Measurements from ENCODE around the gene SORBS1. TPM values are rescaled to one million over a fixed set of nuclear protein-coding genes. Genes with fewer than 3 reads are reported as not detected.

Gene SORBS1
- total and polyA plus RNA-seq, 2 experiments from 2014 or later = 0.65 to 1.2 TPM

DNA sequence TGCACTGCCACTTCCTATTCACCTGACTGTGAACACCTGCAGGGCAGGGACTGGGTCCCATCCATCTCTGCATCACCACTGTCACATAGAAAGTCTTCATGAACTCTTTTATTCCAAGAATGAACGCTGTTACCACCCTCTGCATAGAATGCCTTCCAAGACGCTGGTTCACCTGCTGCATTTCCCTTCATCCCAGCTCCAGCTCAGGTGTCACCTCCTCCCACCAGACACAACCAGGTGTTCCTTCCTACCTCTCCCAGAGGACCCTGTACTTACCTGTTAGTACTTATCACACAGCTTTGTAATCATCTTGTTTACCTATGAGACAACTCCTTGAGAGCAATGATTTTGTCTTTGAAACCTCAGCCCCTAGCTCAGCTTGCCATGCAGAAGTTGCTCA, 31.1 kb downstream of the SORBS1 start:
- 88 to 96% methylated on average over 2 of the region's 2 CpGs for WGBS, 2 experiments (ENCODE audit: low coverage in 1 of 2, low lambda C conversion rate in 2 of 2, missing lambda C conversion rate in 2 of 2)
- Histone ChIP-seq H4K20me1 (ENCODE audit: insufficient read depth) (no peaks in the 10 kb centered on the region), H3F3A (ENCODE audit: insufficient read depth) (peaks cover 10% of the 10 kb centered on the region; the same call in 1 of the 2 replicates), H3K4me1 (ENCODE audit: insufficient read depth) (peaks cover 4% of the 10 kb centered on the region; the same call in 1 of the 2 replicates), H2AFZ (no peak overlapping the region), H3K36me3 (ENCODE audit: low read depth) (no peaks in the 10 kb centered on the region), H3K4me3 (no peak overlapping the region), H3K9me2 (ENCODE audit: insufficient read depth) (no peaks in the 10 kb centered on the region), H3K27me3 (replicated peaks; ENCODE audit: insufficient read depth) (no peaks in the 10 kb centered on the region), H3K9ac (no peak overlapping the region), H3K79me2 (ENCODE audit: insufficient read depth) (no peaks in the 10 kb centered on the region), H3K4me2 (ENCODE audit: unreplicated experiment) (no peak overlapping the region), H3K27ac (no peak overlapping the region), H3K9me3 (ENCODE audit: low read depth) (no peaks in the 10 kb centered on the region)
- in situ Hi-C loops (cut with MboI) = no loop called here
- DNase-seq = no peak
- TF ChIP-seq EZH2 (IDR thresholded peaks at IDR 0.05; ENCODE audit: insufficient read depth, poor library complexity, severe bottlenecking) (no peak), EZH2phosphoT487 (IDR thresholded peaks at IDR 0.05; ENCODE audit: insufficient read depth, low read depth) (no peak)

DNA sequence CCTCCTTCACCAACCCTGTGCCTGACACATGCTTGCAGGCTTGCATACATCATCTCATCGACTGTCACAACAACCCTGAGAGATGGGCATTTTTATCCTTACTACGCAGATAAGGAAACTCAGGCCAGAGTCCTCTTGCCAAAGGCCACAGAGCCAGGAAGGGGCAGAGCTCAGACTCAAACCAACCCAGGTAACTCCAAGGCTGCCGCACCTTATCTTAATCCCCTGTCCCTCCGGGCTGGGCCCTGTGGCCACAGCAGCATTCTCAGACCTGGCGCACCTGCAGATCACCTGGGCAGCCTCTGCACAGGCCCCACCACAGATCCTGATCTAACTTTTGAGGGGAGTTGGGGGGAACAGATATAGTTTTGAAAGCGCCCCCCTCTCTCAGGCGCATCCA, 35.1 kb downstream of the SORBS1 start:
- TF ChIP-seq EZH2phosphoT487 (IDR thresholded peaks at IDR 0.05; ENCODE audit: insufficient read depth, low read depth) (no peak), EZH2 (IDR thresholded peaks at IDR 0.05; ENCODE audit: insufficient read depth, poor library complexity, severe bottlenecking) (no peak)
- WGBS, 2 experiments (ENCODE audit: low coverage in 1 of 2, low lambda C conversion rate in 2 of 2, missing lambda C conversion rate in 2 of 2) = 90 to 92% methylated on average over 7 of the region's 7 CpGs
- in situ Hi-C loops (cut with MboI) = no loop called here
- H2AFZ ChIP-seq = no peak overlapping the region
- H3K4me1 ChIP-seq (ENCODE audit: insufficient read depth) = peaks cover 4% of the 10 kb centered on the region; the same call in 1 of the 2 replicates
- no peaks in the 10 kb centered on the region for H3K36me3 ChIP-seq (ENCODE audit: low read depth)
- DNase-seq = no peak
- H3K4me3 ChIP-seq = no peak overlapping the region
- no peak overlapping the region for H3K27ac ChIP-seq
- H3K9me3 ChIP-seq (ENCODE audit: low read depth) = no peaks in the 10 kb centered on the region
- no peaks in the 10 kb centered on the region for H3K79me2 ChIP-seq (ENCODE audit: insufficient read depth)
- H4K20me1 ChIP-seq (ENCODE audit: insufficient read depth) = no peaks in the 10 kb centered on the region
- H3F3A ChIP-seq (ENCODE audit: insufficient read depth) = peaks cover 10% of the 10 kb centered on the region; the same call in 1 of the 2 replicates
- no peaks in the 10 kb centered on the region for H3K27me3 ChIP-seq (replicated peaks; ENCODE audit: insufficient read depth)
- H3K9me2 ChIP-seq (ENCODE audit: insufficient read depth) = no peaks in the 10 kb centered on the region
- no peak overlapping the region for H3K9ac ChIP-seq
- H3K4me2 ChIP-seq (ENCODE audit: unreplicated experiment) = no peak overlapping the region

DNA sequence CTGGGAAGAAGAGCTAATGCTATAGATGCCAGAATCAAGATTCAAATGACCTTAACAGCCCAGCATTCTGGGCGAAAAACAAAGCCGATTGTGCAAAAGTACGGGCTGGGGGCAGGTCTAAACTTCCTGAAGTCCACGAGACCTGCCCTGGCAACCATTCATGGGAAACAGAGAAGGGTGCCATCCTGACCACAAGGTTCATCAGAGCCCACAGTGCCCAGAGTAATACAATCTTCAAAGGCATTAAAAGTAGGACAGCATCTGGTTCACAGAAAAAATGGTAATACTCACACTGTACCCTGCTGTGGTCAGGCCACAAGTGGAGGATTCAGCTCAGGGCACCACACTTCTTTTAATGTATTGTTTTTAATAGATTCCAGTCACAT, 36.1 kb downstream of the SORBS1 start:
- H3K9me2 ChIP-seq (ENCODE audit: insufficient read depth) = no peaks in the 10 kb centered on the region
- no peaks in the 10 kb centered on the region for H4K20me1 ChIP-seq (ENCODE audit: insufficient read depth)
- no peak overlapping the region for H2AFZ ChIP-seq
- H3K4me1 ChIP-seq (ENCODE audit: insufficient read depth) = peaks cover 4% of the 10 kb centered on the region; the same call in 1 of the 2 replicates
- TF ChIP-seq EZH2 (IDR thresholded peaks at IDR 0.05; ENCODE audit: insufficient read depth, poor library complexity, severe bottlenecking) = no peak
- WGBS, 2 experiments (ENCODE audit: low coverage in 1 of 2, low lambda C conversion rate in 2 of 2, missing lambda C conversion rate in 2 of 2) = 92 to 94% methylated on average over 4 of the region's 4 CpGs
- no peaks in the 10 kb centered on the region for H3K9me3 ChIP-seq (ENCODE audit: low read depth)
- H3K4me3 ChIP-seq = no peak overlapping the region
- no peaks in the 10 kb centered on the region for H3K79me2 ChIP-seq (ENCODE audit: insufficient read depth)
- H3K27me3 ChIP-seq (replicated peaks; ENCODE audit: insufficient read depth) = no peaks in the 10 kb centered on the region
- no peak overlapping the region for H3K27ac ChIP-seq
- no peak overlapping the region for H3K9ac ChIP-seq
- H3K4me2 ChIP-seq (ENCODE audit: unreplicated experiment) = no peak overlapping the region
- in situ Hi-C loops (cut with MboI) = no loop called here
- peaks cover 10% of the 10 kb centered on the region; the same call in 1 of the 2 replicates for H3F3A ChIP-seq (ENCODE audit: insufficient read depth)
- no peak for DNase-seq
- no peaks in the 10 kb centered on the region for H3K36me3 ChIP-seq (ENCODE audit: low read depth)

DNA sequence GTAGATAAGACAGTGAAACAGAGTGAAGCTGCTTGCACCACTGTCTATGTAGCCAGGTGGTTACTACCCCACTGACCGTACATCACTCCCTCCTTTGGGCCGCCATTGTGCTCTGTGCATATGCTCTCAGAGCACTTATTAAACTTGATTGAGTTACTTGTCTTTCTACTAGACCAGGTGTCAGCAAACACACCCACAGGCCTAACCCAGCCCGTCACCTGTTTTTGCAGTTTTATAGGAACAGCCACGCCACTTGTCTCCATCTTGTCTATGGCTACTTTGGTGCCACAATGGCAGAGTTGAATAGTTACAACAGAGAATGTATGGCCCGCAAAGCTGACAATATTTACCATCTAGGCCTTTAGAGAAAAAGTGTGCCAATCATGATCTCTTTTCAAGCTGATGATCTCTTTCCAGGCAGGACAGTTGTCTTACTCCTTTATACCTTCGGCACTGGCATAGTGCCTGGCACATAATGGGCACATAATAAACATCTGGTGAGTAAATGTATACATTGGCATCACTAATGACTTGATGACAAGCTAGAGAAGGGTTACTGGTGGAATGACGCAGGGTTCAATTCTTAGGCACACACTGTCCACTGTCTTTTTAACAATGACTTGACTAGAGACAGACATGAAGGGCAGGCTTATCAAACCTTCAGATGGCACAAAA, 36.7 kb downstream of the SORBS1 start:
- Histone ChIP-seq H3K9me2 (ENCODE audit: insufficient read depth) (no peaks in the 10 kb centered on the region), H3K27ac (no peak overlapping the region), H3K9me3 (ENCODE audit: low read depth) (no peaks in the 10 kb centered on the region), H3F3A (ENCODE audit: insufficient read depth) (peaks cover 8% of the 10 kb centered on the region; the same call in 1 of the 2 replicates), H2AFZ (no peak overlapping the region), H3K4me1 (ENCODE audit: insufficient read depth) (peaks cover 4% of the 10 kb centered on the region; the same call in 1 of the 2 replicates), H3K4me3 (no peak overlapping the region), H3K27me3 (replicated peaks; ENCODE audit: insufficient read depth) (no peaks in the 10 kb centered on the region), H3K36me3 (ENCODE audit: low read depth) (no peaks in the 10 kb centered on the region), H3K79me2 (ENCODE audit: insufficient read depth) (no peaks in the 10 kb centered on the region), H4K20me1 (ENCODE audit: insufficient read depth) (no peaks in the 10 kb centered on the region), H3K9ac (no peak overlapping the region), H3K4me2 (ENCODE audit: unreplicated experiment) (no peak overlapping the region)
- DNase-seq = no peak
- in situ Hi-C loops (cut with MboI) = no loop called here
- TF ChIP-seq EZH2phosphoT487 (IDR thresholded peaks at IDR 0.05; ENCODE audit: insufficient read depth, low read depth) = no peak
- no peak for TF ChIP-seq EZH2 (IDR thresholded peaks at IDR 0.05; ENCODE audit: insufficient read depth, poor library complexity, severe bottlenecking)
- 91 to 94% methylated on average over 7 of the region's 7 CpGs for WGBS, 2 experiments (ENCODE audit: low coverage in 1 of 2, low lambda C conversion rate in 2 of 2, missing lambda C conversion rate in 2 of 2)

All from GM23248 (cell line).